ENCODE results near the gene NQO2. TPM values are rescaled to one million over a fixed set of nuclear protein-coding genes. Genes with fewer than 3 reads are reported as not detected.

Gene NQO2
- total and polyA plus RNA-seq, 12 donors = 29.5 to 107 (median 52.4) TPM

DNA sequence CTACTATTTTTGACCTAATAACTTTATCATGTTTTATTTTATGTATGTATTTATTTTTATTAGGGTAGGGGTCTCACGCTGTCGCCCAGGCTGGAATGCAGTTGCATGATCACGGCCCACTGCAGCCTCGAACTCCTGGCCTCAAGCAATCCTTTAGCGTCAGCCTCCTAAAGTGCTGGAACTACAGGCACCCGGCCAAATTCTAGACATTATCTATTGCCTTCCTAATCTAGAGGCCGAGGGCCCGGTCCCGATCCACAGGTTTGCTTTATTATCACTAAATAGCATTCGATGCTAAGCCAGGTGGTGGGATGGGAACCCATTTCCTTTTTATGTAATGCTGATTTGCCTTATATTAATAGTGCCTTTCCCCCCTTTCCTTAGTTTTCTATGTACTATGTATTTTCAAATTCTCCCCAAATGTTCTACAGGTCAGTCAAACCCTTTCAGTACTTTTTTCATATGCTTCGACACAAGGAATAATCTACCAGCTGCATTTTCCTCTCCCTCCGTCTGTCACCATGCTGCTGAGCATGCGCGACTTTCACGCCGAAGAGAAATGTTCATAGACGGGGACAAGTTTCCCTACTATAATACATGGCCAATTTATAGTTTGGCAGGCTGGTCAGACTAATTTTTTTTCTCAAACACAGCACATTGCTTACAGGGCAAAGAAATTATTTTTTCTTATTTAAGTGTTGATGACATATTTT, 34.7 kb upstream of the NQO2 start:
- no peaks in the 10 kb centered on the region for H3K27me3 ChIP-seq
- no peak for DNase-seq
- intact Hi-C loops (cut with DNase I) = no loop called here
- no peak overlapping the region for H3K27ac ChIP-seq
- ATAC-seq = no peak
- peaks cover 0 to 80% (median 58%) of the 10 kb centered on the region in 9 donors for H3K4me1 ChIP-seq
- H3K9me3 ChIP-seq = no peaks in the 10 kb centered on the region
- WGBS, 2 donors = 76% methylated on average over 17 of the region's 17 CpGs
- no peak overlapping the region for H3K4me3 ChIP-seq
- TF ChIP-seq, protein P1, sequence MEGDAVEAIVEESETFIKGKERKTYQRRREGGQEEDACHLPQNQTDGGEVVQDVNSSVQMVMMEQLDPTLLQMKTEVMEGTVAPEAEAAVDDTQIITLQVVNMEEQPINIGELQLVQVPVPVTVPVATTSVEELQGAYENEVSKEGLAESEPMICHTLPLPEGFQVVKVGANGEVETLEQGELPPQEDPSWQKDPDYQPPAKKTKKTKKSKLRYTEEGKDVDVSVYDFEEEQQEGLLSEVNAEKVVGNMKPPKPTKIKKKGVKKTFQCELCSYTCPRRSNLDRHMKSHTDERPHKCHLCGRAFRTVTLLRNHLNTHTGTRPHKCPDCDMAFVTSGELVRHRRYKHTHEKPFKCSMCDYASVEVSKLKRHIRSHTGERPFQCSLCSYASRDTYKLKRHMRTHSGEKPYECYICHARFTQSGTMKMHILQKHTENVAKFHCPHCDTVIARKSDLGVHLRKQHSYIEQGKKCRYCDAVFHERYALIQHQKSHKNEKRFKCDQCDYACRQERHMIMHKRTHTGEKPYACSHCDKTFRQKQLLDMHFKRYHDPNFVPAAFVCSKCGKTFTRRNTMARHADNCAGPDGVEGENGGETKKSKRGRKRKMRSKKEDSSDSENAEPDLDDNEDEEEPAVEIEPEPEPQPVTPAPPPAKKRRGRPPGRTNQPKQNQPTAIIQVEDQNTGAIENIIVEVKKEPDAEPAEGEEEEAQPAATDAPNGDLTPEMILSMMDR (IDR thresholded peaks at IDR 0.05) = no peak
- H3K36me3 ChIP-seq = peaks cover 0 to 28% (median 0%) of the 10 kb centered on the region in 9 donors

DNA sequence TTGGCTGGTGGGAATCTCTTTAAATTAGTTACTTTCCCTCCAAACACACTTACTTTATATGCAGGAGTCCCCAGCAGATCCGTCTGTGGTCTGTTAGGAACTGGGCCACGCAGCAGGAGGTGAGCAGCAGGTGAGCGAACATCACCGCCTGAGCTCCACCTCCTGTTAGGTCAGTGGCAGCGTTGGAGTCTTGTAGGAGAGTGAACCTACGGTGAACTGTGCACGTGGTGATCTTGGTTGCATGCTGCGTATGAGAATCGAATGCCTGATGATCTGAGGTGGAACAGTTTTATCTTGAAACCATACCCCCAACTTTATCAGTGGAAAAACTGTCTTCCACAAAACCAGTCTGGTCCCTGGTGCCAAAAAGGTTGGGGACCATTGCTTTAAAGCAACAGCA, 33.3 kb upstream of the NQO2 start:
- H3K27ac ChIP-seq = peak overlapping the region in 1 of 10 donors; percentile 5
- peaks cover 0 to 75% (median 53%) of the 10 kb centered on the region in 9 donors for H3K4me1 ChIP-seq
- H3K27me3 ChIP-seq = no peaks in the 10 kb centered on the region
- H3K36me3 ChIP-seq = peaks cover 0 to 25% (median 0%) of the 10 kb centered on the region in 9 donors
- no peaks in the 10 kb centered on the region for H3K9me3 ChIP-seq
- no peak for ATAC-seq
- DNase-seq = no peak
- WGBS, 2 donors = 81% methylated on average over 9 of the region's 9 CpGs
- intact Hi-C loops (cut with DNase I) = no loop called here
- H3K4me3 ChIP-seq = no peak overlapping the region
- TF ChIP-seq, protein P1 (IDR thresholded peaks at IDR 0.05) = no peak

DNA sequence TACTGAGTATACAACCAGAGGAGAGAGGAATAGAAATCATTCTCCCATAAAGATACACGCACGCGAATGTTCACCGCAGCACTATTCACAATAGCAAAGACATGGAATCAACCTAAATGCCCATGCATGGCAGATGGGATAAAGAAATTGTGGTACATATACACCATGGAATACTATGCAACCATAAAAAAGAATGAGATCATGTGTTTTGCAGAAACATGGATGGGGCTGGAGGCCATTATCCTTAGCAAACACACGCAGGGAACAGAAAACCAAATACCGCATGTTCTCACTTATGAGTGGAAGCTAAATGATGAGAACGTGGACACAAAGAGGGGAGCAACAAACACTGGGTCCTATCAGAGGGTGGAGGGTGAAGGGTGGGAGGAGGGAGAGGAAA, 31.8 kb upstream of the NQO2 start:
- ATAC-seq (no peak), DNase-seq (no peak)
- no peaks in the 10 kb centered on the region for H3K9me3 ChIP-seq
- intact Hi-C loops (cut with DNase I) = no loop called here
- H3K4me1 ChIP-seq = peaks cover 0 to 67% (median 38%) of the 10 kb centered on the region in 9 donors
- peaks cover 0 to 25% (median 0%) of the 10 kb centered on the region in 9 donors for H3K36me3 ChIP-seq
- no peak overlapping the region for H3K4me3 ChIP-seq
- TF ChIP-seq, protein P1 (IDR thresholded peaks at IDR 0.05) = no peak
- no peaks in the 10 kb centered on the region for H3K27me3 ChIP-seq
- 97 to 98% methylated on average over 7 of the region's 7 CpGs for WGBS, 2 donors
- peak overlapping the region in 1 of 10 donors; percentile 5 for H3K27ac ChIP-seq

DNA sequence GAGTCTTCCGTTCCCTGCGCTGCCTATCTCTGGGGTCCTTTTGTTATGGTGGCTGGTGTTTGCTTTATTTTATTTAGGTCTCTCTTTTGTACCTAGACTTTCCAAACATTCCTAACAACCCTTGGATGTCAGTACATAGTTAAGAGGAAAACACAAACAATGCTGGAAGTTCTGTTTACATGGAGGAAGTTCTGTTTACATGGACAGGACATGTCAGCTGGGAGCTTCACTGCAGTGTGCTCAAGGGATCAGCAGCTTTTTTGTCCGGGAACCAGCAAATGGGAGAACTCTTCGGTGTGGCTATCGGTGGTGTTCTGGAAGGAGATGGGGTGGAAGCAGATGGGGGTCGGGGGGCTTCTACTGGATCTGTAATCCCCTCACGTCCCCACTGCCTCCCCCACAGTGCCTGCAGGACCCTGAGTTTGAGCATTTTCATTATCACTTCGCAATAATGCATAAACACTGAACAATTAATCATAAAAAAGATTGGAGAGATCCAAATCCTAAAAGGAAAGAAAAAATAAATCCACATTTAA, 31.0 kb upstream of the NQO2 start:
- WGBS, 2 donors = 61 to 69% methylated on average over 8 of the region's 8 CpGs

More for the DNA sequence above, 31.0 kb upstream of the NQO2 start:
- Histone ChIP-seq H3K36me3 (peaks cover 0 to 25% (median 0%) of the 10 kb centered on the region in 9 donors), H3K27me3 (no peaks in the 10 kb centered on the region), H3K4me1 (peaks cover 0 to 60% (median 31%) of the 10 kb centered on the region in 9 donors), H3K27ac (peak overlapping the region in 4 of 10 donors; percentile 13 to 99 (median 43)), H3K9me3 (no peaks in the 10 kb centered on the region), H3K4me3 (peak overlapping the region in 1 of 10 donors; percentile 1)
- TF ChIP-seq, protein P1 (IDR thresholded peaks at IDR 0.05) = no peak
- DNase-seq (no peak), ATAC-seq (no peak)
- intact Hi-C loops (cut with DNase I) = no loop called here
